Activated T-helper 1 cell treated with Interleukin-2 at 50 U/mL for 16 hours (primary cell): ENCODE results near the gene POMZP3.
"Not testable (repeated sequence)": the region's sequence is repeated elsewhere in the genome, so short reads cannot be mapped to it uniquely, and the experiment has no call there.

Source experiments
- DNase-seq: peaks from one replicate; pipeline ENCODE4 v3.0.0-alpha.2; 2020; ENCODE audit warnings: low read depth

The POMZP3 gene

GRCh38 chr7:76586585-76587315, 40.3 kb downstream of the POMZP3 start:
- DNase-seq, result not testable (repeated sequence)

- not testable (repeated sequence) for DNase-seq
Observed at GRCh38 chr7:76583636-76584281, 43.3 kb downstream of the POMZP3 start.

GRCh38 chr7:76582848-76583631, 44.0 kb downstream of the POMZP3 start:
- not testable (repeated sequence) for DNase-seq

- DNase-seq, result not testable (repeated sequence)
Observed at GRCh38 chr7:76575919-76576655, 51.0 kb downstream of the POMZP3 start.

GRCh38 chr7:76575431-76575830, 51.6 kb downstream of the POMZP3 start:
- not testable (repeated sequence) for DNase-seq

- DNase-seq, result not testable (repeated sequence)
Observed at GRCh38 chr7:76572296-76572695, 54.8 kb downstream of the POMZP3 start.

- not testable (repeated sequence) for DNase-seq
Observed at GRCh38 chr7:76570324-76570775, 56.7 kb downstream of the POMZP3 start.

- DNase-seq, result not testable (repeated sequence)
Observed at GRCh38 chr7:76568742-76569141, 58.3 kb downstream of the POMZP3 start.

- not testable (repeated sequence) for DNase-seq
Observed at GRCh38 chr7:76567753-76568152, 59.3 kb downstream of the POMZP3 start.

GRCh38 chr7:76567311-76567710, 59.8 kb downstream of the POMZP3 start:
- not testable (repeated sequence) for DNase-seq

GRCh38 chr7:76565001-76565400, 62.1 kb downstream of the POMZP3 start:
- DNase-seq, result not testable (repeated sequence)

GRCh38 chr7:76561342-76561741, 65.7 kb downstream of the POMZP3 start:
- DNase-seq, result not testable (repeated sequence)

GRCh38 chr7:76560157-76560556, 66.9 kb downstream of the POMZP3 start:
- not testable (repeated sequence) for DNase-seq
